ENCODE measurements around the gene HRG. TPM values are rescaled to one million over a fixed set of nuclear protein-coding genes. Genes with fewer than 3 reads are reported as not detected.
"Not testable (repeated sequence)": the region's sequence is repeated elsewhere in the genome, so short reads cannot be mapped to it uniquely, and the experiment has no call there.

Gene HRG
- total RNA-seq, 1 donor from 2014 or later, result 0.12 TPM

GRCh38 chr3:186683979-186684378 lies 18.2 kb downstream of the HRG start:
- no peak for ATAC-seq

DNA sequence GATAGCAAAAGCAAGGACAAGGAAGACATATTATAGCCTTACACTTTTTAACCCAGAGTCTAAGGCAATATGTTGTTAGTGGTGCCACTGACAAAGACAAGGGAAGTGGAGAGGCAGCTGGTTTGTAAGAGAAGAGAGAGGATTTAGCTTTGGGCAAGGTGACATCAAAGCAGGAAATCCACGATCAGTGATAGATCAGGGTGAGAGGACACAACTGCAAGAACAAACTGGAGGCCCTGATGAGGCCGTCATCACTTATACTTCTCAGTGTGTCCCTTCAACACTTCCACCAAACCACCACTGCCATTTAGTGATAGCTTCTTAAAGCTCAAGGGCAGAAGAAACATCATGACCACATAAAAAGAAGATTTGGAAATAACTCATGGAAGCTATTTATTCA lies 20.7 kb downstream of the HRG start:
- not testable (repeated sequence) for ATAC-seq

- ATAC-seq, result no peak
Measured at GRCh38 chr3:186687120-186687651, 21.4 kb downstream of the HRG start.

- ATAC-seq, result not testable (repeated sequence)
Measured at GRCh38 chr3:186690304-186690703, 24.5 kb downstream of the HRG start.

GRCh38 chr3:186691676-186692075 lies 25.9 kb downstream of the HRG start:
- no peak for ATAC-seq

DNA sequence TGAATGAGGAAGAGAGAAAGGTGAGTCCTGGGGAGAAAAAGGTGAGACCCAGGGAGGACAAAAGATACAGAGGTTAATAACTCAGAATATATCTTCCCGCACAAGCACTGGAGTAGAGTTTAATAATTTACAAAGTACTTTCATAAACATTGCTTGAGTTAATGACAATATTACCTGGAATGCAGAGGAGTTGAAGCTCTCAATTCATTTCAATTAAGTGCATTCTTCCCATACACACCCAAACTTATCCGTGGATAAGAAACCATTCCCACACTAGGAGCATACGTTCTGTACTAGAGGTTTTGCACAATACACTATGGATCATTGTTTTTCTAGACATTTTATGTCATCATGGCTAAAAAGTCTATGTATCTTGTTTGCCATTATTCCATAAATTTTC lies 28.0 kb downstream of the HRG start:
- ATAC-seq, result no peak

DNA sequence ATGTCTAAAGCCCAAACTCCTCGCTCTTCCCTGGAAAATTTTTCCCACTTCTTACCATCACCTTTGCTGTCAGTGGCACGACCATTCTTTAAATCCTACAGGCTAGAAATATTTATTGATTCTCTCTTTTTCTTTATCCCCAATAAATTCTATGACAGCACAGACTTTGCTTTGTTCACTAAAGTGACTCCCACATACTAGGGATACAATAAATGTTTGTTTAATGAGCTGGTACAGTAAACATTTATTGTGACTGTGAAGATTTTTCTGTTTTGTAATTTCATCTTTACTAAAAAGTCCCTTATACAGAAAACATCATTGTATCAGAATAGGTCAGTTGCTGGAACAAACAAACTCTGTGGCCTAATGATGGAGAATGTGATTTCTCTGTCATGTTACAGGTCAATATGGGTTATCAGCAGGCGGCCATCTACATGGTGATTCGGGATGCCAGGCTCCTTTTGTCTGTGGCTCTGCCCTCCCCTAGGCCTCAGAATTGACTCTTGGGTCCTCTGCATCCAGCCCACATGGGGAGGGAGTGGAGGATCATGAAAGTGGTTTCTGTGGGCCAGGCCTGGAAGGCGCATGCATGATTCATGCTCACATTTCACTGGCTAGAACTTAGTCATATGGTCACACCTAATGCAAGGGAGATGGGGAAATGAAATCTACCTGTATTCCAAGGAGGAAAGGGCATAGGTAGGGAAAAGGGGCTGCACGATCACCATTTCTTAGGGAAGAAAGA lies 28.6 kb downstream of the HRG start:
- ATAC-seq, result peak; percentile 31

DNA sequence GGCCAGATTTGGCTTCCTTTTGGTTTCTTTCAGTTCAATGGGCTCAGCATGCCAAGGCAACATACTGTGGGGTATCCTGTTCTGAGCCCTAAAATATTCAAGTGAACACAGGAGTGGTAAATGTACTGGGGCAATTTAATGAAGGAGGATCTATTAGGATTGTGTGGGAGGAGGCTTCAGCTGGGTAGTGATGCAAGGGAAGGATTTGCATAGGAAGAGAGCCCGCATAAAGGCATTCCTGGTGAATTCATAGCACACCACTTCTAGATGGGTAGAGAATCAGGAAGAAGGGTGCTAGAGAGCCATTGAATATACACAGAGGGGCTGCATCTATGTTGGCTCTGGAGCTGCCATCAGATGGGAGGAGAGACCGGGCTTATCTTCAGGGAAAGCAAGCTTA lies 30.7 kb downstream of the HRG start:
- ATAC-seq, result no peak

GRCh38 chr3:186697510-186697909 lies 31.7 kb downstream of the HRG start:
- ATAC-seq, result no peak

DNA sequence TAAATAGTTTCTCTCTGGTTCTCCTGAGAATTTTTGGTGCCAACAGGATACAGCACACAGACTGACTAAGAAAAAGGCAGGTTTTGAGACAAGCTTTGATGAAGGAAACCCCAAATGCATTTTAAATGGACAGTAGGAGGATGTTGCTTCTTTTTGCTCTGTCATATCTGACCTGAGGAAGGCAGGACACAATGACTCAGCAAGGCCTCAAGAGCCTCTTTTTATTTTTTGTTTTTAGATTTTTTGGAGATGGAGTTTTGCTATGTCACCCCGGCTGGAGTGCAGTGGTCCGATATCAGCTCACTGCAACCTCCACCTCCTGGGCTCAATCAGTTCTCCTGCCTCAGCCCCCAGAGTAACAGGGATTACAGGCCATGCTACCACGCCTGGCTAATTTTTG lies 34.5 kb downstream of the HRG start:
- ATAC-seq, result no peak

DNA sequence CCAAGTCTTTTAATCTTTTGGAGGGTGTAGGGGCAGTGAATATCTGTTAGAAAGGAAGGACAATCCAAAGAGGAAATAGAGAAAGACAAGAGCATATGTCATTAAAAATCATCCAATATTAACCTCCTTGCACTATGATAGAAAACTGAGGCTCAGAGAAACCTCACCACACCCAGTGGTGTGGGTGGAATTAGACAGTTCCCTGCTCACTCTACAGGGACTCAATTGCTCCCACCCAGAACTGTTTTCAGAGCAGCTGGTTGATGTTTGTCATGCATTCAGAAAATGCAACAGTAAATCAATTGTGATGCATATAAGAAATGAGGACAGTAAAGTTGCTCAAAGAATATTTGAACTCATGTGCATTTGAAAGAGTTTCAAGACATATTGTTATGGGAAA lies 36.6 kb downstream of the HRG start:
- not testable (repeated sequence) for ATAC-seq

DNA sequence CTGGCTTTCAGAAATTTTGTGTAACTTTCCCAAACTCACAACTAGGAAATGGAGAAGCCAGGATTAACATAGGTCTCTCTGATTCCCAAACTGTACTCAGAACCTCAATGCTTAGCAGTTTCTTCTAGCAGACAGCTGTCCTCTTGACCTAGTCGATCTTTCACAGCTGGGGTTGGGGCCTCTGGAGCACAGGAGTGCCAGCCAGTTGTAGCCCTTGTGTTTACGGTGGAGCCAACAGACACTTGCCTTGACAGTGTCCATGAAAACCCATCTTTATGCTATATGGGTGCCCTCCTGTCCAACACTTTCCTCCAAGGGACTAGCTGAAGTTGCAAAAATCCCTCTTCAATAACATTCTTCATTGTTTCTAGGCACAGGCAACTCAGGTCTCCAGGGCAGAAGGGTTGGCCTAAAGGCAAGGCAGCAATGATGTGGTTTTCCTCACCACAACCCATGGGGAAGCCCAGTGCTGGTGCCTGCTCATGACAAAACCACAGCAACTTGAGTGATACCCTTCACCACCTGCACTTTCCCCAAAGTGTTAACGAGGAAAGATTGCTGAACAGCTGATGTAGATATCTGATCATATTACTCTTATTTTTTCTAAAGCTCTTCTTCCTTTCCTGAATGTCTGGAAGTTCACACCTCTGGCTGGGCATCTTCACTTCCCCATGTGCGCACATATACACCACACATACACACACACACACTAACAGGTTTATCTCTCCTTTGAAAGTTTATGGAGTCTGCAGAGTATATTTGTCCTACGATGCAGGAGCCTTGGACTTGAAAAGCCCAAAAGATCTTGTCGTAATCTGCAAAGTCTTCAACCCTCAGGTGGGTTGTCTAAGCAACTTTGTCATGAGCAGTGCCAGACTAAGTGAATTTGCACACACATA lies 40.3 kb downstream of the HRG start:
- ATAC-seq, result no peak

- ATAC-seq, result no peak
Measured at GRCh38 chr3:186708983-186709679, 43.3 kb downstream of the HRG start.

GRCh38 chr3:186710694-186711093 lies 44.9 kb downstream of the HRG start:
- ATAC-seq, result not testable (repeated sequence)

- ATAC-seq, result no peak
Measured at GRCh38 chr3:186713499-186713898, 47.7 kb downstream of the HRG start.

DNA sequence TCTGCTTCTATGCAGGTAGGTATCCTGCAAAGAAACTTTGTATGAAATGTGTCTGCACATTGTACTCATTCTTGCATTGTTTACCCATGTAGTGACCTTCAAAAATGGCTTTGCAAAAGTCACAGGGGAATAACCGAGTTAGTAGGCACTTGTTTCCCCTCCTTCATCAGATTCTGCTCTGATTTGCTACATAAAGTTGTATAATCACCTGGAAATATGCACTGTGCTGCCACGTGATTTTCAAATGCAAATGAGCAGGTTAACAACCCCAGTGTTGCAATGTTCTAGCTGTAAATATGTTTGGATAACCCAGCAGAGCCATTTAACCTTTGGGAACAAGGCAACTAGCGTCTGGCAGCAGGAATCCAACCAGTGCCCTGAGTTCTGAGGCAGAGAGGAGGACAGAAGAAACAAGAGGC lies 51.2 kb downstream of the HRG start, which contains the start of gene KNG1:
Gene KNG1, plus strand, starts transcription at position 321 of the 419 bp plus-strand sequence. CDS start 184 bp downstream, outside the sequence.
- no peak for ATAC-seq

- no peak for ATAC-seq
Measured at GRCh38 chr3:186719945-186720739, 54.3 kb downstream of the HRG start.

DNA sequence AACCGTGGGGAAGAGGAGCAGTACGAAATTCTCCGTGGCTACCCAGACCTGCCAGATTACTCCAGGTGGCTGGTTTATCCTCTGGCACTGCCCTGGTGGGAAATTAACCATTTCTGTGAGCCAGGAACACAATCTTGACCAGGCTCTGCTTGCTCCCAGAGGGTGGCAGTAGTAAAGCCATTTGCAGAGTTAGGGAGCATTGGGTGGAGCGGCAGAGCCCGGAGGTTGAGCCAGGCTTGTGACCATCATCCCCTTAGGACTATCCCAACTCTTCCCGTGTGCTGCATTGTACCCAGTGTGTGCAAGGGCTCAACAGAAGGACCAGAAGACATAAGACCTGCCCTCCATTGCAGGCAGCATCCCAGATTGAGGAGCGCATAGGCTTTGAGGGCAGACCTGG lies 56.6 kb downstream of the HRG start:
- peak; percentile 25 for ATAC-seq

- ATAC-seq, result no peak
Measured at GRCh38 chr3:186724911-186725310, 59.1 kb downstream of the HRG start.

Measured in esophagus mucosa (tissue), 1 donor.